NCI-H2029 treated with DMSO at 0.1 percent for 48 hours (cell line): Measurements from ENCODE around the gene MGRN1.
"Not testable (repeated sequence)": the region's sequence is repeated elsewhere in the genome, so short reads cannot be mapped to it uniquely, and the experiment has no call there.

Experiments
- DNase-seq: peaks from one replicate; lab custom pipeline; 2025; lab: John Stamatoyannopoulos, UW

Gene MGRN1

DNA sequence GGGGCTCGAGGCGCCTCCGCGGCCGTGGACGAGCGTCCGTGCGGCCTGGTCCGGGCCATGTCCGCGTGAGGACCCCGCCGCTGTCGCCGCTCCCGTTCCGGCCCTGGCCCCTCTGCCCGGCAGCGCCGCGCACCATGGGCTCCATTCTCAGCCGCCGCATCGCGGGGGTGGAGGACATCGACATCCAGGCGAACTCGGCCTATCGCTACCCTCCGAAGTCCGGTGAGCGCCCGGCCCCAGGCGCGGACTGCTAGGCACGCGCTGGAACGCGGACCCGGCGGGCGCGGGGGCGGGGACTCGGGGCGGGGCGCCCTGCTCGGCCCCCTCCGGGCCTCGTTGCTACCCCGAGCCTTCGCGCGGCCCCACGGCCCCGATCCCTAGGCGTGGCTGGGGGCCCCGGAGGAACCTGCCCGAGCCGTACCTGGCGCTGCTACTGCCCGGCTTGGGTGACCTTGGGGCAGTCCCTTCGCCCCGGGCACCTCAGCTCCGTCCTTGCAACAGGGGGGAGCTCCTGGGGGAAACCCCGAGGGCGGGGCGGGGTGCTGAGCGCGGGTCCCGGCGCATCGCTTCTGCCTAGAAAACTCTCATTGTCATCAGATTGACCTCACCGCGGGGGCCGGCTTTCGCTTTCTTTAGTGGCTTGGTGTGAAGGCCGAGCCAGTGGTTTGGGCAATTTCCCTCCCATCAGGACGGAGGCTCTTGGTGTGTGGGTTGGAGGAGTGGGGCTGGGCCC is 367 bp downstream of the MGRN1 start:
- no peak for DNase-seq

DNA sequence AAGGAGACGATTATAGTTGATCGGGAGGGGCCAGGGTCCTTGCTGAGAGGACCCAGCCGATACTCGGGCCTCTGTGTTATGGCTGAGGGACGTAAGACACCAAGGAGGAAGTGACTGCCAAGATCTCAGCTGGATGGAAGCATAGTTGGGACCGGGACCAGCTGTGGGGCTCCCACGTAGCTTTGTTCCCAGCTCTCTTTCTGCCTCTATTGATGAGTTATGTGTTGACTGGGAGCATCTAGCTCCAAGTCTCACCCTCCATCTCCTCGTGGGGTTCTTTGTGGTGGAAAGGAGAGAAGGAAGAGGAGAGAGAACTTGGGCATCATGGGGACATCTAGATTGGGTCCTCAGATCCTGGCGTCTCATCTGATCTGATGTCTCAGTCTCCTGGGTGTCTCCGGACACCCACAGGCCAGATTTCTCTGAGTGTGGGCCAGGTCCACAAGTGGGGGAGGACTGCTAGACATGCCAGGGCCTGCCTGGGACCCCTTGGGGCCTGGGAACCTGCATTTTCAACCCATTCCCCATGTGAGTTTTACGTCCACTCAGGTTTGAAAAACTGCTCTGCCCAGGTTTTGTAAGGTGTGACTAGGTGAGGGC is 1.0 kb downstream of the MGRN1 start:
- no peak for DNase-seq

DNA sequence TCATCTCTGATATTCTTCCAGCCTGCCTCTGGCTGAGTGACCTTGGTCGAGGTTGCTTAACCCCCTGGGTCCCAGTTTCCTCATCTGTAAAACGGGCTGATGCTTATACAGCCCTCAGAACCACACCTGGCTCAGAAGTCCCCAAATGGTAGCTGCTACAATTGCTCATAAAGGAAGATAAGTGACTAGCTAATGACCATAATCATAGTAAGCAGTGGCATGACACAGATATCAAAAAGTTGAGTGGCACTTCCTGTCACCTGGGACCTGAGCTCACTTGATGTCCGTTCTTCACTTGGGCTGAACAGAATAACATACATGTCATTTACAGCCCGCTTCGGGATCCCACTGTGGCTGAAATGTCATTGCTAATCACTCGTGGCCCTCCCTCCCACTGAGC is 1.8 kb downstream of the MGRN1 start:
- no peak for DNase-seq

DNA sequence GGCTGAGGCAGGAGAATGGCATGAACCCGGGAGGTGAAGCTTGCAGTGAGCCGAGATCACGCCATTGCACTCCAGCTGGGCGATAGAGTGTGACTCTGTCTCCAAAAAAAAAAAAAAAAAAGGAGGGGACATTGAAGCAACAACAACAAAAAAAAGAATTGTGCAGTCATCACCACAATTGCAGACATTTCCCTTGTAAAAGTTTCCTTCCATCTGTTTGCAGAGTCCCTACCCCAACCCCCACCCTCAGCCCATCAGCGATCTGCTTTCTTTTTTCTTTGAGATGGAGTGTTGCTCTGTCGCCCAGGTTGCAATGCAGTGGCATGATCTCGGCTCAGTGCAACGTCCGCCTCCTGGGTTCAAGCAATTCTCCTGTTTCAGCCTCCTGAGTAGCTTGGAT is 3.7 kb downstream of the MGRN1 start:
- DNase-seq, result no peak

DNA sequence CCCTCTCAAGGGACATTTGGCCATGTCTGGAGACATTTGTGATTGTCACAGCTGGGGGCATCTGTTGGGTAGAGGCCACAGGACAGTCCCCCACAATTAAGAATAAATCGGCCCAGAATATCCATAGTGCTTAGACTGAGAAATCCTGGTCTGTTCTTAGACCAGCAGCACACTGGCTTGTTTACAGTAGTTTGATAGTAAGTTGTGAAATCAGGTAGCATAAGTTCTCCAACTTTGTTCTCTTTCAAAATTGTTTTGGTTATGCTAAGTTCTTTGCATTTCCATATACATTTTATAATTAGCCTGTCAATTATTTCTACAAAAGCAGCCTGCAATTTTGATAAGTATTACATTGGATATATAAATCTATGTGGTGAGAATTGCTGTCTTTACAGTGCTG is 6.8 kb downstream of the MGRN1 start:
- no peak for DNase-seq

DNA sequence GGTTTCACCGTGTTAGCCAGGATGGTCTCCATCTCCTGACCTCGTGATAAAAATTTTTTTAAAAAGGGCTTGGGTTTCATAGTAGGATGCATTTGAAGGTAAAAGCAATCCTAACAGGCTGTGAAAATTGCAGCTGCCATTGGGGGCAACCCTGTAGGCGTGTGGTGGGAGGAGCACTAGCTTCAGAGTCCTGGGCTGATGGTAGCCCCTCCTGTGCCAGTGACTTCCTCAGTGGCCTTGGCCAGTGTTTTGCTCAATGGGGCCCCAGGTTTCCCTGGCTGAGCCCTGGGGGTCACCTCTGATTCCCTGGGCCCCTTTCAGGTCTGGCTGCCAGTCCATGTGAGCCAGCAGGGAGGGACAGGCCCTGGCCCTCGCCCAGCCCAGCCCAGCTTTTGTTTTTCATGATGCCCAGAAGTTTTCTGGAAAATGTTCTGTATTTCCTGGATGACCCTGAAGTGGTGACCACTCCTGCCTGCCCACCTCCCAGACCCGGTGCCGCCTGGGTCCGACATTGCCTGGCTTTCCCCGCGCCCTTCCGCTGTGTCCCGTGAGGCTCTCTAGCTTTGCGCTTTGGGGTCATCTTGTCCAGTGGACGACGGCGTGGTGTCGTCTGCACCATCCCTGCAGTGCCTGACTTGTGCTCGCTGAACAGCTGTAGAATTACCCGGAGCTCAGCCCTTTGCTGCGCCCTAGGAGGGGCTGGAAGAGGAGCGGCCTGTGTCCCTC is 9.4 kb downstream of the MGRN1 start:
- no peak for DNase-seq

GRCh38 chr16:4634768-4635167 is 10.1 kb downstream of the MGRN1 start:
- DNase-seq, result no peak

DNA sequence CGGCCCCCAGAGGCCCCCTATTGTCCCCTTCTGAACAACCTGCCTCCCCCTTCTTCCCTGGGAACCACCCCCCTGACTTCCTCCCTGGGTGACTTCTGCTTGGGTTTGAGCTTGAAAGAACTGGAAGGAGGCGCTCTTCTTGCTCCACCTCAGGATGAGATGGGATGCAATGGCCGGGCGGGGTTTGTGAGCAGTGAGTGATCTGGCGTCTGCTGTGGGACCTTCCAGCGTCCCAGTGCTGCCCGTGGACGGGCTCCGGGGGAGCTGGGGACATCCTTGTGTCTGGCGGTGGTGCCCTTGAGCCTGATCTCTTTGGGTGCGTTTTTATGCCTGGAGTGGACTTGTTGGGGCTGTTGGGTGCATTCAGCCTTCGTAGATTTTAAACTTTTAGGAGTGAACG is 11.6 kb downstream of the MGRN1 start:
- no peak for DNase-seq

DNA sequence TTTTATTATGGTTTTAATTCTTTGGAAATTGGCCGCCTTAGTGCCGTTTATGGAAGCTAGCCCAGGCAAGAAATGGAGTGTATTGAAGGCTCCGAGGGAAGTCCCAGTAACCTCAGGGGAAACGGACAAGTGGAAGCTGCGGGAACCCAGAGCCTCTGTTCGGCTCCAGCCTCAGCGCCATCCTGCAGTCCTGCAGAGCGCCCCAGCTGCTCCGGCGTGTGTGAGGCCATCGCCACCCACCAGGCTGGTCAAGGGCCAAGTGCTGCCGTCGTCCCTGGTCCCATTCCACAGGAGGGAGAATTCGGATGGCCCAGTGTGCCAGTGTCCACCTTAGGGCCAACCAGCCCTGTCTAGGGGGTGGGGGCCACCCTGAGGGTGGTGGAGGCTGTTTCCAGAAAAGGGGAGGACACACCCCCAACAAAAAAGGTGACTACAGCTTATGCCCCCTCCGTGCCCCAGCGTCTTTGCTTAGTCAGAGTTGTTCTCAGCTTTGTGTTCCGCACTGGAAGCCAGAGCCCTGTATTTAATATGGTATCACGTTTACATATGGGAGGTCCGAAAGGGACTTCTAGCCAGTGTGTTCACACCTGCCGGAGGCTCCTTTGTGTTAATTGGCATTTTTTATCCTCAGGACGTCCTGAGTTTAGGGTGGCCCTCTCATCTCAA is 13.0 kb downstream of the MGRN1 start:
- no peak for DNase-seq

DNA sequence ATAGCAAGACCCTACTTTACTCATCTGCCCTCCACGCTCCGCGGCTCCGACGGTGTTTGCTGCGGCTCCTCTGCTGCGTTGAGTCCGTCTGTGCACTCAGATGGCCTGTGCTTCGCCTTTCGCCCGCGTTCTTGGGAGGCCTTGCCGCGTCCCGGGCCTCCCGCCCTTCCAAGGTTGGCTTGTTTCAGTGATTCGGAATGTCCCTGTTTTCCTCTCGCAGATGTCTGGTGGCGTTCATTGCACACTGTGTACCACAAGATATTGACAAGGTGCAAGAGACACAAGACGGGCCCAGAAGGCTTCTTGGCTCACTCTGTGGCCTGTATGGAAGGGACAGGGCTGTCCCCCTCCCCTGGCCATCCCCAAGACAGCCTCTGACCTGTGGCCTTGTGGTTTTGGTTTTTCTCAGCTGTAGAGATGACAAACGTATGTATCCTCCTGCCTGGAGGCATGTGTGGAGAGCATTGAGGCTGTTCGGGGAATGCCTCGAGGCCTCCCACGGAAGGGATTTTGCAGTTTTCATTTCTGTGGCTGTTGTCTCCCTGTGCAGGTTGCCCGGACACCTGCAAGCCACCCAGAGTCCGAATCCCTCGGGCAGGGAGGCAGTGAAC is 15.4 kb downstream of the MGRN1 start:
- DNase-seq, result no peak

GRCh38 chr16:4640572-4641305 is 16.1 kb downstream of the MGRN1 start:
- no peak for DNase-seq

DNA sequence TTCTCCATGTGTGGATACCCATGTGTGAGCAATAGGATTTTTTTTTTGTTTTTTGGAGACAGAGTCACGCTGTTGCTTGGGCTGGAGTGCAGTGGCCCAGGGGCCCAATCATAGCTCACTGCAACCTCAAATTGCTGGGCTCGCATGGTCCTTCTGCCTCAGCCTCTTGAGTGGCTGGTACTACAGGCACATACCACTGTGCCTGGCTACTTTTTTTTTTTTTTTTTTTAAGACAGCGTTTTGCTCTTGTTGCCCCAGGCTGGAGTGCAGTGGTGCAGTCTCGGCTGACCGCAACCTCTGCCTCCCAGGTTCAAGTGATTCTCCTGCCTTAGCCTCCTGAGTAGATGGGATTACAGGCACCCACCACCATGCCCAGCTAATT is 16.7 kb downstream of the MGRN1 start:
- no peak for DNase-seq

DNA sequence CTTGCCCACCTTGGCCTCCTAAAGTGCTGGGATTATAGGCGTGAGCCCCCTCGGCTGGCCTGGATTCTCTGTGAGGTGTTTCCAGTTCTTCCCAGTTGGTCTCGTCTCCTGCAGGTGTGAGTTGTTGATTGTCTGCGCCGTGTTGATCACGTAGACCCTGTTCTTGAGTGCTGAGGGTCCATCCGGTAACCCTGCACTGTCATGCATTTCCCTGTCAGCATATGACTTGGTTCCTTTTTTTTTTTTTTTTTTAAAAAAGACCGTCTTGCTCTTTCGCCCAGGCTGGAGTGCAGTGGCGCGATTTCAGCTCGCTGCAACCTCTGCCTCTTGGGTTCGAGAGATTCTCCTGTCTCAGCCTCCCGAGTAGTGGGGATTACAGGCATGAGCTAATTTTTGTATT is 17.3 kb downstream of the MGRN1 start:
- DNase-seq, result no peak

GRCh38 chr16:4646773-4647643 is 22.4 kb downstream of the MGRN1 start:
- DNase-seq, result no peak

DNA sequence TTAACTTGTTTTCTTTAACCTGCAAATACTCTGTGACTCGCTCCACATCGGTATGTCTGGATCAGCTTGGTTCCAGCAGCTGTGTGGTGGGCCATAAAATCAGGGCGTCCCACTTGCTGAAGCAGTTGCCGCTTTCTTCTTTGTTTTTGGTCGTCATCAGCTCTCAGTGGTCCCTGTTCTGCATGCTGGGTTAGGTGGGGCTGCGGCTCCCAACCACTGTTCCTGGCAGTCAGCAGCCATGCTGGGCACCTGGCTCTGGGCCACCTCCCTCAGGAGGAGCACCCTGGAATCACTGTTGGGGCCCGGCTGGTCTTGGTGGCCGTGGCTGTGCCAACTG is 23.0 kb downstream of the MGRN1 start:
- DNase-seq, result no peak

- DNase-seq, result no peak
Measured at GRCh38 chr16:4648917-4649316, 24.3 kb downstream of the MGRN1 start.

DNA sequence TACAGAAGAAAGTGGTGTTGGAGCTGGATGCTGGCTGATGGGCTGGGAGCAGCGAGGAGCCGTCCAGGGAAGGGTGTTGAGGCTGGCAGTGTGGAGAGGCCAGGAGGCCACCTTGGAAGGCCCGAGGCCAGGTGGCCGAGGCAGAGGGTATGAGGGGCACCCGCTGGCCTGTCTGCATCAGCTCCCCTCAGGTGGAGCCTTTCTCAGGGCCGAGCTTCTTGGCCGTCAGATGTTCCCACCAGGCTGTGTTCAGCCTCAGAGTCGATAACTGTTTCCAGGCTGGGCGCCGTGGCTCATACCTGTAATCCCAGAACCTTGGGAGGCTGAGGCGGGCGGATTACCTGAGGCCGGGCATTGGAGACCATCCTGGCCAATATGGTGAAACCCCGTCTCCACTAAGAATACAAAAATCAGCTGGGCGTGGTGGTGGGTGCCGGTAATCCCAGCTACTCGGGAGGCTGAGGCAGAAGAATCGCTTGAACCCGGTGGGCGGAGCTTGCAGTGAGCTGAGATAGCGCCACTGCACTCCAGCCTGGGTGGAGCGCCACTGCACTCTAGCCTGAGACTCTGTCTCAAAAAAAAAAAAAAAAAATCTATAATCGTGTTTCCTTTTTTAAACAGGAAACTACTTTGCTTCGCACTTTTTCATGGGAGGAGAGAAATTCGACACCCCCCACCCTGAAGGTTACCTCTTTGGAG is 25.3 kb downstream of the MGRN1 start:
- no peak for DNase-seq

DNA sequence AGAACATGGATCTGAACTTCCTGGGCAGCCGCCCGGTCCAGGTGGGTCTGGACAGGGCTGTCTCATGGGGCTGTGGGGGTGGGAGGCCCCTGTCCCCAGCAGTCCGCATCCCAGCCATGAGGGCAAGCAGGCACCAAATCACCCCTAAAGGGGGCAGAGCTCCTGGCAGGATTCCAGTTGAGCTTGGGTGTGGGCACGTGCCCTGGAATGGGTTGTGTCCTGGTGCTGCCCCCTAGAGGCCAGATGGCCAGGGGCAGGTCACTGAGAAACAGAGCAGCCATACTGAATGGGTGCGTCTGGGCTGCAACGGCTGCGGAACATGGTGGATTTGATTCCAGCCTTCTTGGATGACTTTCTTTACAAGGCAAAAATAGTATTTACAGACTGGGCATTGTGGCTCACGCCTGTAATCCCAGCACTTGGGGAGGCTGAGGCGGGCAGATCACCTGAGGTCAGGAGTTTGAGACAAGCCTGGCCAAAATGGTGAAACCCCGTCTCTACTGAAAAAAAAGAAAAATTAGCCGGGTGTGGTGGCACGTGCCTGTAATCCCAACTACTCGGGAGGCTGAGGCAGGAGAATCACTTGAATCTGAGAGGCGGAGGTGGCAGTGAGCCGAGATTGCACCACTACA is 25.9 kb downstream of the MGRN1 start:
- DNase-seq, result not testable (repeated sequence)

GRCh38 chr16:4651827-4652226 is 27.2 kb downstream of the MGRN1 start:
- DNase-seq, result no peak

DNA sequence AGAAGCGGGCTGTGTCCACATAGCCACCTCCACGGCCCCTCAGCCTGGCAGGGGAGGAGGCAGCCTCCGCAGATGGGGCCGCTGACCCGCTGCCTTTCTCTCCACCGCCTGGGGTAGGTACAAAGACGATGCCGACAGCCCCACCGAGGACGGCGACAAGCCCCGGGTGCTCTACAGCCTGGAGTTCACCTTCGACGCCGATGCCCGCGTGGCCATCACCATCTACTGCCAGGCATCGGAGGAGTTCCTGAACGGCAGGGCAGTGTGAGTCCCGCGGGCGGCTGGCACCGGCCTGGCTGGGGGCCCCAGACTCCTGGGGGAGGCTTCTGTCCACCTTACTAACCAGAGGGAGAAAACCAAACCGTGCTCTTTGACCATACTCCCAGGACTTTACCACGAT is 27.9 kb downstream of the MGRN1 start:
- no peak for DNase-seq
